HTERT RPE-1 (cell line): Measurements from ENCODE around the gene TGFBR1.
"Not testable (repeated sequence)": the region's sequence is repeated elsewhere in the genome, so short reads cannot be mapped to it uniquely, and the experiment has no call there.

Source experiments
- in situ Hi-C: fragments of 300-500 bp; cut with MboI; formaldehyde crosslinking; loops from 4 replicates; pipeline ENCODE4 v1.14.3; 2020; ENCODE audit warnings: low sequenced_read_pairs

The TGFBR1 gene

GRCh38 chr9:99075246-99075912, 29.5 kb upstream of the TGFBR1 start:
- in situ Hi-C loops = no loop called here

- in situ Hi-C loops = no loop called here
These were observed 28.9 kb upstream of the TGFBR1 start for GRCh38 chr9:99076030-99076429.

- in situ Hi-C loops = no loop called here
These were observed 28.3 kb upstream of the TGFBR1 start for GRCh38 chr9:99076483-99077171.

- in situ Hi-C loops = no loop called here
These were observed 26.2 kb upstream of the TGFBR1 start for GRCh38 chr9:99078717-99079116.

GRCh38 chr9:99079542-99079941, 25.4 kb upstream of the TGFBR1 start:
- in situ Hi-C loops = no loop called here

GRCh38 chr9:99083051-99083450, 21.9 kb upstream of the TGFBR1 start:
- in situ Hi-C loops = no loop called here

- in situ Hi-C loops = no loop called here
These were observed 18.7 kb upstream of the TGFBR1 start for GRCh38 chr9:99085949-99086948.

GRCh38 chr9:99087462-99087861, 17.5 kb upstream of the TGFBR1 start:
- in situ Hi-C loops = no loop called here

- in situ Hi-C loops = no loop called here
These were observed 14.4 kb upstream of the TGFBR1 start for GRCh38 chr9:99090336-99091130.

GRCh38 chr9:99092643-99093491, 12.0 kb upstream of the TGFBR1 start:
- in situ Hi-C loops = no loop called here

- in situ Hi-C loops = no loop called here
These were observed 11.5 kb upstream of the TGFBR1 start for GRCh38 chr9:99093492-99093791.

- in situ Hi-C loops = no loop called here
These were observed 9.3 kb upstream of the TGFBR1 start for GRCh38 chr9:99095565-99095964.

GRCh38 chr9:99096409-99096808, 8.5 kb upstream of the TGFBR1 start:
- in situ Hi-C loops = no loop called here

GRCh38 chr9:99099806-99100585, 4.9 kb upstream of the TGFBR1 start:
- in situ Hi-C loops = not testable (repeated sequence)

GRCh38 chr9:99101271-99101670, 3.6 kb upstream of the TGFBR1 start:
- in situ Hi-C loops = no loop called here

- in situ Hi-C loops = no loop called here
These were observed 3.1 kb upstream of the TGFBR1 start for GRCh38 chr9:99101812-99102211.

GRCh38 chr9:99103054-99103895, 1.6 kb upstream of the TGFBR1 start:
- in situ Hi-C loops = no loop called here

- in situ Hi-C loops = no loop called here
These were observed 933 bp upstream of the TGFBR1 start for GRCh38 chr9:99103901-99104458.
